NT2/D1 (cell line): ENCODE results near the gene MAPK10.

Experiments used
- SUZ12 ChIP-seq: IDR thresholded peaks from 2 replicates; pipeline ENCODE4 v1.6.1; 2011; ENCODE audit not compliant: insufficient read length, insufficient read depth; ENCODE audit errors: extremely low read depth
- YY1 ChIP-seq: IDR thresholded peaks from 2 replicates; pipeline ENCODE4 v1.6.1; 2011; ENCODE audit not compliant: insufficient read length, insufficient read depth
- ZNF274 ChIP-seq: IDR thresholded peaks from 2 replicates; pipeline ENCODE4 v1.6.1; 2011; ENCODE audit warnings: mild to moderate bottlenecking, low read depth, low read length

DNA sequence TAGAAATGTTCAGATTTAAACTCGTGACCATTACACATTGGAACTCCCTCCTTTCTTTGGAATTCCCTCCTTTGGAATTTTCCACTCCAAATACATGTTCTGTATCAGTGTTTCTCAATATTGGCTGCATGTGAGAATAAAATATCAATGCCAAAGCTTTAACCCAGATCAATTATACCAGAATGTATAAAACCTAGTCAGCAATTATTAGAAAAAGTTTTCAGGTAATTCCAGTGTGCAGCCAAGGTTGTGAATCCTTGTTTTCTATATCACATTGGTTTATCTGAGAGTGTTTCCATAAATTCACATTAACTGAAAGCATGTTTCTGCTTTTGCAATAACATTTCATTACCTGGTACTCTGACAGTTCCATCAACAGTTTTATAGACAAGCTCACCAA lies 394.3 kb downstream of the MAPK10 start:
- TF ChIP-seq SUZ12 (no peak), ZNF274 (no peak), YY1 (no peak)
